HCT116 (cell line): ENCODE measurements around the gene SQSTM1. TPM values are rescaled to one million over a fixed set of nuclear protein-coding genes. Genes with fewer than 3 reads are reported as not detected.

ENCODE experiments used
- ATAC-seq: fragments of 200-7000 bp; cut with Tn5 transposase; 2 replicates; pipeline ENCODE4 v1.9.1; 2020; ENCODE audit warnings: mild to moderate bottlenecking, moderate library complexity
- BruUV-seq: library from RNA; stranded (reverse); fragments of 400-500 nt; replicated peaks from 2 replicates; lab custom pipeline; 2021; lab: Mats Ljungman, UMichigan
- CTCF ChIA-PET: fragments of 300-600 bp; sonication (Branson Sonifier 250); formaldehyde crosslinking; loops from one replicate; lab custom pipeline; 2021; ENCODE audit warnings: antibody characterized with exemption; lab: Charles Lee
- POLR2A ChIA-PET: fragments of 300-600, 350-600 bp; sonication (Branson Sonifier 250); formaldehyde crosslinking; loops from one replicate; lab custom pipeline; 2021; ENCODE audit warnings: antibody characterized with exemption; lab: Charles Lee
- RAD21 ChIA-PET, 2 experiments: fragments of 300-600 bp; sonication (Branson Sonifier 250); formaldehyde crosslinking; loops; one replicate each; lab custom pipeline; 2023; ENCODE audit warnings: low total read pairs in 2 of 2; ENCODE audit not compliant: uncharacterized antibody in 2 of 2, unreplicated experiment in 2 of 2, low non-redundant PET in 1 of 2; lab: Charles Lee
- DNase-seq: peaks from one replicate; pipeline ENCODE4 v3.0.0-alpha.2; 2010; ENCODE audit warnings: low read depth, low spot score
- H2AFZ ChIP-seq: fragments of 200-600 bp; shearing (Covaris generic), sonication (generic); 2 replicates; pipeline ENCODE4 v1.6.1; 2017; ENCODE audit warnings: low read depth, mixed run types, mixed read lengths, antibody characterized with exemption, low read length; ENCODE audit not compliant: poor library complexity, severe bottlenecking
- H3K27ac ChIP-seq: 2 replicates; pipeline ENCODE4 v1.5.1; 2012; ENCODE audit warnings: low read depth, low read length
- H3K27me3 ChIP-seq: fragments of 200-600 bp; sonication (generic); 2 replicates; pipeline ENCODE4 v1.6.1; 2016; ENCODE audit warnings: mixed run types, low read length, mixed read lengths; ENCODE audit not compliant: insufficient read depth
- H3K36me3 ChIP-seq, 2 experiments: fragments of 200-500 bp in 1 of 2; fragments of 200-600 bp in 1 of 2; sonication (Bioruptor generic) in 1 of 2; sonication (generic) in 1 of 2; 2 replicates each; pipeline versions ENCODE4 v1.5.1 to v1.6.1; 2014 to 2016; ENCODE audit warnings: low read length in 2 of 2, inconsistent platforms in 1 of 2, mixed read lengths in 1 of 2, mixed run types in 1 of 2; ENCODE audit not compliant: insufficient read depth in 2 of 2, control insufficient read depth in 1 of 2
- H3K4me1 ChIP-seq, 2 experiments: fragments of 200-600 bp in 1 of 2; sonication (generic) in 1 of 2; 2 replicates each; pipeline versions ENCODE4 v1.5.1 to v1.6.1; 2012 to 2017; ENCODE audit warnings: low read length in 2 of 2, inconsistent platforms in 1 of 2, mild to moderate bottlenecking in 1 of 2, mixed read lengths in 1 of 2, mixed run types in 1 of 2, moderate library complexity in 1 of 2; ENCODE audit not compliant: insufficient read depth in 2 of 2, control insufficient read depth in 1 of 2
- H3K4me2 ChIP-seq: fragments of 200-600 bp; sonication (generic); 2 replicates; pipeline ENCODE4 v1.6.1; 2017; ENCODE audit warnings: mixed run types, low read length, mixed read lengths
- H3K4me3 ChIP-seq, 2 experiments: fragments of 200-600 bp in 1 of 2; sonication (generic) in 1 of 2; replicated peaks in 1 of 2; 2 replicates each; pipeline ENCODE4 v1.5.1; 2011 to 2016; ENCODE audit warnings: low read length in 2 of 2, control low read depth in 1 of 2, low read depth in 1 of 2, mild to moderate bottlenecking in 1 of 2, mixed read lengths in 1 of 2, mixed run types in 1 of 2
- H3K79me2 ChIP-seq: fragments of 200-600 bp; sonication (generic); 2 replicates; pipeline ENCODE4 v1.6.1; 2017; ENCODE audit warnings: mild to moderate bottlenecking, mixed run types, low read length, moderate library complexity, mixed read lengths; ENCODE audit not compliant: insufficient read depth
- H3K9ac ChIP-seq: fragments of 200-600 bp; sonication (generic); 2 replicates; pipeline ENCODE4 v1.6.1; 2016; ENCODE audit warnings: low read length, mixed read lengths
- H3K9me2 ChIP-seq: fragments of 200-600 bp; sonication (generic), shearing (Covaris generic); 2 replicates; pipeline ENCODE4 v1.6.1; 2017; ENCODE audit warnings: mixed run types, mild to moderate bottlenecking, moderate library complexity; ENCODE audit not compliant: insufficient read depth
- H3K9me3 ChIP-seq, 2 experiments: fragments of 200-500 bp in 1 of 2; fragments of 200-600 bp in 1 of 2; sonication (Bioruptor generic) in 1 of 2; sonication (generic) in 1 of 2; 2 replicates each; pipeline ENCODE4 v1.6.1; 2014 to 2017; ENCODE audit warnings: low read length in 2 of 2, mixed read lengths in 2 of 2, inconsistent platforms in 1 of 2, low read depth in 1 of 2, mild to moderate bottlenecking in 1 of 2, mixed run types in 1 of 2, moderate library complexity in 1 of 2; ENCODE audit not compliant: control insufficient read depth in 1 of 2, insufficient read depth in 1 of 2
- H4K20me1 ChIP-seq: fragments of 200-600 bp; sonication (generic), shearing (Covaris generic); 2 replicates; pipeline ENCODE4 v1.6.1; 2017; ENCODE audit warnings: mixed run types, mild to moderate bottlenecking, moderate library complexity; ENCODE audit not compliant: insufficient read depth
- CEBPB ChIP-seq: IDR thresholded peaks from 2 replicates; pipeline ENCODE4 v1.6.1; 2012; ENCODE audit warnings: low read depth
- EGR1 ChIP-seq: IDR thresholded peaks from 2 replicates; pipeline ENCODE4 v1.6.1; 2012; ENCODE audit warnings: low read depth
- EZH2 ChIP-seq: fragments of 200-600 bp; sonication (generic); IDR thresholded peaks from 2 replicates; pipeline ENCODE4 v1.6.1; 2017; ENCODE audit warnings: antibody characterized with exemption, mixed run types
- EZH2phosphoT487 ChIP-seq: fragments of 200-600 bp; IDR thresholded peaks from 2 replicates; pipeline ENCODE4 v1.6.1; 2018; ENCODE audit warnings: antibody characterized with exemption, borderline replicate concordance
- FOSL1 ChIP-seq: IDR thresholded peaks from 2 replicates; pipeline ENCODE4 v1.6.1; 2012; ENCODE audit warnings: low read depth
- POLR2AphosphoS5 ChIP-seq: IDR thresholded peaks from 2 replicates; pipeline ENCODE4 v1.6.1; 2011; ENCODE audit warnings: mild to moderate bottlenecking, low read depth, low read length, moderate library complexity
- RAD21 ChIP-seq: IDR thresholded peaks from 2 replicates; pipeline ENCODE4 v1.6.1; 2012; ENCODE audit warnings: low read depth, mild to moderate bottlenecking
- SIN3A ChIP-seq: IDR thresholded peaks from 2 replicates; pipeline ENCODE4 v1.6.1; 2012; ENCODE audit warnings: low read depth
- SRF ChIP-seq: IDR thresholded peaks from 2 replicates; pipeline ENCODE4 v1.6.1; 2012; ENCODE audit warnings: low read depth
- YY1 ChIP-seq: IDR thresholded peaks from 2 replicates; pipeline ENCODE4 v1.6.1; 2011; ENCODE audit warnings: low read length, low read depth, moderate library complexity, mild to moderate bottlenecking; ENCODE audit not compliant: insufficient replicate concordance; ENCODE audit errors: extremely low read depth
- ZFX ChIP-seq: fragments of 450-650 bp; IDR thresholded peaks from 2 replicates; pipeline ENCODE4 v1.6.1; 2017
- ZNF274 ChIP-seq: fragments of 200-500 bp; sonication (Bioruptor generic); IDR thresholded peaks from 2 replicates; pipeline ENCODE4 v1.6.1; 2014; ENCODE audit warnings: mild to moderate bottlenecking, low read depth, low read length, inconsistent platforms
- intact Hi-C: fragments of 100-400 bp; cut with micrococcal nuclease; formaldehyde crosslinking; loops from 2 replicates; pipeline ENCODE4 v1.10.0; 2022
- total RNA-seq: library from RNA; stranded (reverse); gene quantifications from one replicate; pipeline ENCODE4 v1.2.1, GENCODE V29; 2021; ENCODE audit not compliant: unreplicated experiment
- TF ChIP-seq, protein P1 (sequence below): IDR thresholded peaks from 2 replicates; pipeline ENCODE4 v1.6.1; 2012
- TF ChIP-seq, protein P2 (sequence below): IDR thresholded peaks from 2 replicates; pipeline ENCODE4 v1.6.1; 2011; ENCODE audit warnings: mild to moderate bottlenecking, low read length, moderate library complexity; ENCODE audit not compliant: insufficient replicate concordance; ENCODE audit errors: extremely low read depth
- TF ChIP-seq, protein P3 (sequence below): IDR thresholded peaks from 2 replicates; pipeline ENCODE4 v1.6.1; 2012
- TF ChIP-seq, protein P4 (sequence below), 3 experiments: fragments of 200-600 bp in 1 of 3; sonication (generic) in 1 of 3; IDR thresholded peaks in 2 of 3; conservative IDR thresholded peaks in 1 of 3; 2 replicates each; pipeline ENCODE4 v1.5.1; 2012 to 2017; ENCODE audit warnings: low read depth in 2 of 3, low read length in 2 of 3, antibody characterized with exemption in 1 of 3, borderline replicate concordance in 1 of 3, control low read depth in 1 of 3, mild to moderate bottlenecking in 1 of 3, mixed read lengths in 1 of 3, mixed run types in 1 of 3, moderate library complexity in 1 of 3; ENCODE audit not compliant: insufficient read depth in 1 of 3

Gene SQSTM1
- total RNA-seq, 1 experiment from 2014 or later, result 299 TPM

DNA sequence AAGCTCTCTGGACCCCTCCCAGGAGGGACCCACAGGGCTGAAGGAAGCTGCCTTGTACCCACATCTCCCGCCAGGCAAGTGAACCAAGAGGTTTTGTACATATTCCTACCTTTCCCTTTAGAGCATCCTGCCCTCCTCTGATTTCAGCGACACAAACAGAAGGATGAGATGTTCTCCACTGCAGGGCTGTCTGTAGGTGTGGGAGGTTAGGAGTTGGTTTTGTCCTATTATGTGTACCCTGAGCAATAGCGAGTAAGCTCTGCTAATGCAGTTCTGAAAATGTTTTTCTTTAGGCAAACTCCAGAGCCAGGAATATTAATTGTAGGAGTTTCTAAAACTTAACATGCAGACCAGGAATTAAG is 13.0 kb downstream of the SQSTM1 start:
- peaks cover 30% of the 10 kb centered on the region for H3K79me2 ChIP-seq
- no TSS peak for BruUV-seq
- no peak for DNase-seq
- RAD21 ChIA-PET, result no interaction called here
- TF ChIP-seq CEBPB (no peak), YY1 (no peak), EGR1 (no peak), FOSL1 (no peak), ZNF274 (no peak), ZFX (no peak), SRF (no peak), EZH2phosphoT487 (no peak), EZH2 (no peak), RAD21 (no peak), SIN3A (no peak), POLR2AphosphoS5 (no peak)
- TF ChIP-seq, protein P1, sequence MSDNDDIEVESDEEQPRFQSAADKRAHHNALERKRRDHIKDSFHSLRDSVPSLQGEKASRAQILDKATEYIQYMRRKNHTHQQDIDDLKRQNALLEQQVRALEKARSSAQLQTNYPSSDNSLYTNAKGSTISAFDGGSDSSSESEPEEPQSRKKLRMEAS, result no peak
- TF ChIP-seq, protein P2, sequence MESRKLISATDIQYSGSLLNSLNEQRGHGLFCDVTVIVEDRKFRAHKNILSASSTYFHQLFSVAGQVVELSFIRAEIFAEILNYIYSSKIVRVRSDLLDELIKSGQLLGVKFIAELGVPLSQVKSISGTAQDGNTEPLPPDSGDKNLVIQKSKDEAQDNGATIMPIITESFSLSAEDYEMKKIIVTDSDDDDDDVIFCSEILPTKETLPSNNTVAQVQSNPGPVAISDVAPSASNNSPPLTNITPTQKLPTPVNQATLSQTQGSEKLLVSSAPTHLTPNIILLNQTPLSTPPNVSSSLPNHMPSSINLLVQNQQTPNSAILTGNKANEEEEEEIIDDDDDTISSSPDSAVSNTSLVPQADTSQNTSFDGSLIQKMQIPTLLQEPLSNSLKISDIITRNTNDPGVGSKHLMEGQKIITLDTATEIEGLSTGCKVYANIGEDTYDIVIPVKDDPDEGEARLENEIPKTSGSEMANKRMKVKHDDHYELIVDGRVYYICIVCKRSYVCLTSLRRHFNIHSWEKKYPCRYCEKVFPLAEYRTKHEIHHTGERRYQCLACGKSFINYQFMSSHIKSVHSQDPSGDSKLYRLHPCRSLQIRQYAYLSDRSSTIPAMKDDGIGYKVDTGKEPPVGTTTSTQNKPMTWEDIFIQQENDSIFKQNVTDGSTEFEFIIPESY, result no peak
- TF ChIP-seq, protein P3, sequence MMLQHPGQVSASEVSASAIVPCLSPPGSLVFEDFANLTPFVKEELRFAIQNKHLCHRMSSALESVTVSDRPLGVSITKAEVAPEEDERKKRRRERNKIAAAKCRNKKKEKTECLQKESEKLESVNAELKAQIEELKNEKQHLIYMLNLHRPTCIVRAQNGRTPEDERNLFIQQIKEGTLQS, result no peak
- TF ChIP-seq, protein P4, sequence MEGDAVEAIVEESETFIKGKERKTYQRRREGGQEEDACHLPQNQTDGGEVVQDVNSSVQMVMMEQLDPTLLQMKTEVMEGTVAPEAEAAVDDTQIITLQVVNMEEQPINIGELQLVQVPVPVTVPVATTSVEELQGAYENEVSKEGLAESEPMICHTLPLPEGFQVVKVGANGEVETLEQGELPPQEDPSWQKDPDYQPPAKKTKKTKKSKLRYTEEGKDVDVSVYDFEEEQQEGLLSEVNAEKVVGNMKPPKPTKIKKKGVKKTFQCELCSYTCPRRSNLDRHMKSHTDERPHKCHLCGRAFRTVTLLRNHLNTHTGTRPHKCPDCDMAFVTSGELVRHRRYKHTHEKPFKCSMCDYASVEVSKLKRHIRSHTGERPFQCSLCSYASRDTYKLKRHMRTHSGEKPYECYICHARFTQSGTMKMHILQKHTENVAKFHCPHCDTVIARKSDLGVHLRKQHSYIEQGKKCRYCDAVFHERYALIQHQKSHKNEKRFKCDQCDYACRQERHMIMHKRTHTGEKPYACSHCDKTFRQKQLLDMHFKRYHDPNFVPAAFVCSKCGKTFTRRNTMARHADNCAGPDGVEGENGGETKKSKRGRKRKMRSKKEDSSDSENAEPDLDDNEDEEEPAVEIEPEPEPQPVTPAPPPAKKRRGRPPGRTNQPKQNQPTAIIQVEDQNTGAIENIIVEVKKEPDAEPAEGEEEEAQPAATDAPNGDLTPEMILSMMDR (IDR thresholded peaks at IDR 0.05 in 2 of 3, conservative IDR thresholded peaks at IDR 0.05 in 1 of 3; ENCODE audit: borderline replicate concordance in 1 of 3, insufficient read depth in 1 of 3, low read depth in 2 of 3, low read length in 2 of 3), result no peak
- TF ChIP-seq, all 23 proteins: peak for 0
- Histone ChIP-seq H3K36me3 (peaks cover 49 to 62% of the 10 kb centered on the region in 2 experiments), H3K4me1 (no peaks in the 10 kb centered on the region), H4K20me1 (peaks cover 4% of the 10 kb centered on the region; the same call in 1 of the 2 replicates), H3K4me3 (no peak overlapping the region), H3K27ac (no peak overlapping the region), H3K9me2 (no peaks in the 10 kb centered on the region), H2AFZ (no peak overlapping the region), H3K4me2 (no peak overlapping the region), H3K9me3 (no peaks in the 10 kb centered on the region), H3K9ac (no peak overlapping the region), H3K27me3 (no peaks in the 10 kb centered on the region)
- ATAC-seq, result no peak
- intact Hi-C loops, result no loop called here
- POLR2A ChIA-PET, result no interaction called here
- CTCF ChIA-PET, result no interaction called here
